ENCODE measurements around the gene WDR1.
A peak's percentile ranks its signal among the peaks of the same experiment; 100 is the strongest.

WDR1 gene

GRCh38 chr4:10121568-10122208, 5.1 kb upstream of the WDR1 start:
- Mint-ChIP-seq H3K36me3 (peaks cover 12% of the 10 kb centered on the region), H3K4me1 (peaks cover 20% of the 10 kb centered on the region), H3K27ac (no peak overlapping the region), H3K9me3 (no peaks in the 10 kb centered on the region), H3K4me3 (no peak overlapping the region)
- ATAC-seq: no peak
- DNase-seq (ENCODE audit: low spot score in 2 of 2): no peak

GRCh38 chr4:10120943-10121567, 4.5 kb upstream of the WDR1 start:
- Mint-ChIP-seq H3K36me3 (peaks cover 15% of the 10 kb centered on the region), H3K27ac (no peak overlapping the region), H3K9me3 (no peaks in the 10 kb centered on the region), H3K4me1 (peaks cover 21% of the 10 kb centered on the region), H3K4me3 (no peak overlapping the region)
- DNase-seq (ENCODE audit: low spot score in 2 of 2) (no peak), ATAC-seq (no peak)

- Mint-ChIP-seq H3K4me1 (peaks cover 31% of the 10 kb centered on the region), H3K4me3 (no peak overlapping the region), H3K36me3 (peaks cover 28% of the 10 kb centered on the region), H3K27ac (no peak overlapping the region), H3K9me3 (no peaks in the 10 kb centered on the region)
- no peak for DNase-seq (ENCODE audit: low spot score in 2 of 2)
- ATAC-seq: no peak
Measured at GRCh38 chr4:10119773-10120172, 3.2 kb upstream of the WDR1 start.

GRCh38 chr4:10119278-10119677, 2.7 kb upstream of the WDR1 start:
- no peaks in the 10 kb centered on the region for H3K9me3 Mint-ChIP-seq
- peaks cover 33% of the 10 kb centered on the region for H3K36me3 Mint-ChIP-seq
- ATAC-seq: no peak

DNA sequence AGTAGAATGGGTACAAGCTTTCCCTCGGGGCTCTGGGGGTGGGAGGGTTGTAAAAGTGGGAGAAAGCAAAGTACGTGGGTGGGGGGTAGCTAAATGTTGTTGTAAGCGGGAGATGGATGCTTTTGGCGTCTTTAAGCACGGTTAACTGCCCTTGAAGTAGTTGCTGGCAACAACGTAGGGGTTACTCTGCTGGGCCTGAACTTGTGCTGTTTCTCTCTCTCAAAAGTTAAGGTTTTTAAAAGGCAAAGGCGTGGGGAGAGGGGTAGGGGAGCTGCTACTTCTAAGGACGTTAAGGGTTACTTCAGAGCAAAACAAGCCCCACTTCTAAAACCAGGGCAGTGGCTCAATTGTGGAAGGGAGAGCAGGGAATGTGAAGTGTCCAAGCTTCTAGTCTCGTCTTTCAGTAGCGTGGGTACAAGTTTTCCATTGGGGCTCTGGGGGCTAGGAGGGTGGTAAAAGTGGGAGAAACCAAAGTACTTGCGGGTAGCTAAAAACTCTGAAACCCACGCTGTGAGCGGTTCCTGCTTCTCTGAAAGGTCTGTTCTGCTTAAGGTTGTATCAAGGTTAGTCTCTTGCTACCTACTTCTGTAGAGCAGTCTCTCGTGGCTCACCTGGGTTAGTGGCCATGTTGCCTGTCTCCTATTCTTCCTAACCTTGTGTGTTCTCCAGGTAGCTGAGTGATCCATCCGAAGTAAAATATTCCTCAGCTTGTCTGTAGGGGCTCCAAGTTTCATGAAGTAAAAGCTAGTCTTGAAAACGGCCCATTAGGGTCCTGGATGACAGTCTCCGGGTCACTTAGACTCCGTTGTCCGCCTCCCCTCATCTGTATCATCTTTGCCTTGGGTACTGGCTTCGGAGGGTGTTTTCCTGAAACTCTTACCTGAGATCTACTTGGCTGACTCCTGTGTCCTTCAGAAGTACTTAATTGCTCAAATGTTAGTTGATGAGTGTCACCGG, 1.7 kb upstream of the WDR1 start:
- DNase-seq (ENCODE audit: low spot score in 2 of 2) (no peak), ATAC-seq (no peak)
- Mint-ChIP-seq H3K9me3 (no peaks in the 10 kb centered on the region), H3K4me1 (peaks cover 44% of the 10 kb centered on the region), H3K4me3 (peak overlapping the region; percentile 96), H3K36me3 (peaks cover 42% of the 10 kb centered on the region), H3K27ac (peak overlapping the region; percentile 98)

More at GRCh38 chr4:10119278-10119677, 2.7 kb upstream of the WDR1 start:
- no peak overlapping the region for H3K4me3 Mint-ChIP-seq
- DNase-seq (ENCODE audit: low spot score in 2 of 2): no peak
- no peak overlapping the region for H3K27ac Mint-ChIP-seq
- peaks cover 35% of the 10 kb centered on the region for H3K4me1 Mint-ChIP-seq

GRCh38 chr4:10117359-10118047, 904 bp upstream of the WDR1 start:
- H3K36me3 Mint-ChIP-seq: peaks cover 50% of the 10 kb centered on the region
- DNase-seq (ENCODE audit: low spot score in 2 of 2): no peak
- H3K4me3 Mint-ChIP-seq: peak overlapping the region; percentile 96
- no peak for ATAC-seq
- H3K9me3 Mint-ChIP-seq: no peaks in the 10 kb centered on the region
- H3K4me1 Mint-ChIP-seq: peaks cover 53% of the 10 kb centered on the region
- peak overlapping the region; percentile 98 for H3K27ac Mint-ChIP-seq

DNA sequence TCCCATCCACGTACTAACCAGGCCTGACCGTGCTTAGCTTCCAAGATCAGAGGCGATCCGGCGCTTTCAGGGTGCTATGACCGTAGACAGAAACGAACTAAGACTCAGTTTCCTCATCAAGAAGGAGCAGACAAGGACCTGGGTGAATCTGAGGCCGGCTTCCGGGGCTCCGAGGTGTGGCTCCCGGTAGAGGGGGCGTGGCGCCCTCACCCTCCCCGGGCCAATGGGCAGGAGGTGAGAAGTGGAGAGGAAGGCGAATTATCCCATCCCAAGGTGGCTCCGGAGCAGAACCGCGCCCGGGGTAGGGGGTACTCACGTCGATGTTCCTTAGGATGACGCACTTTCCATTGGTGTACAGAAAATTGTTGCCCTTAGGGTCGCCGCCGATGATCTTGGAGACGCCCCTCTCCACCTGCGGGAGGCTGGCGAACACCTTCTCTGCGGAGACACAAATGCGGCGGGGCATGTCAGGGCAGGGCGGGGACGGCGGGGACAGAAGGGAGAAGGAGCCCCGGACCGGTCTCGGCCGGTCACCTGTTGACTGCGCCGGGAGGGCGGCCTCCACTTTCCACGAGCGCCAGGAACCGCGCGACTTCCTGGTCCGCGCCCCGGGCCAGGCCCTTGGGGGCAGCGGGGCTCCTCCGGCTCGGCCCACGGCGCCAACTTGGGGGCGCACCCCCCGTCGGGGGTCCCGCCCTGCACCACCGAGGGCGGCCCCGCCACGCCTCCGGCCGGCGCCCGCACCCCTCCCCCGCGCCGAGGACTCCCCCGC, 616 bp downstream of the WDR1 start:
- Mint-ChIP-seq H3K9me3 (no peaks in the 10 kb centered on the region), H3K4me3 (peak overlapping the region; percentile 96), H3K27ac (peak overlapping the region; percentile 96), H3K4me1 (peaks cover 68% of the 10 kb centered on the region), H3K36me3 (peaks cover 66% of the 10 kb centered on the region)
- DNase-seq (ENCODE audit: low spot score in 2 of 2) (peak in 1 of 2 donors; percentile 83), ATAC-seq (peak; percentile 70)

DNA sequence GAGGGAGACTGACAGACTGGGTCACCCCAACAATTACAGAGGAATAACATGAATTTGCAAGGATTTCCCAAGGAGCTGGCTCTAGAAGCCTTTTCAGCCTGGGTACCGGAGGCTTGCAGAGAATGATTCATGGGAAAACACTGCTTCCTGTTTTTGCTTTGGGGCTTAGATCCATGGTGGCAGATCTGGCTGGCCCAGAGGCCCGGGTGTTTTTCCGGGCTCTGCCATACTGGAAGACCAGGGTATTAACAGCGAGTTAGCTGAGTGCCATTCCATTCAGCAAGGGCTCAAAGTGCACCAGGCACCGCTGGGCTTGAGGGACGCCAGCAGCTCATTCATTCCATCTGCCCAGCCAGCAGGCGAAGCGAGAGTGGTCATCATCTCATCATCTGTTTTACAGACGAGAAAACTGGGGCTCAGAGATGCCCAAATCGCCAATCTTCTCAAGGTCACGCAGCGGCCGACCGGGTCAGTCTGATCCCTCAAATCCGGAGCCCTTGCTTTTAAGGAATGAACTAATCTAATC, 1.3 kb downstream of the WDR1 start:
- no peak for ATAC-seq
- H3K9me3 Mint-ChIP-seq: no peaks in the 10 kb centered on the region
- peak overlapping the region; percentile 96 for H3K4me3 Mint-ChIP-seq
- peaks cover 72% of the 10 kb centered on the region for H3K36me3 Mint-ChIP-seq
- H3K4me1 Mint-ChIP-seq: peaks cover 74% of the 10 kb centered on the region
- DNase-seq (ENCODE audit: low spot score in 2 of 2): no peak
- H3K27ac Mint-ChIP-seq: peak overlapping the region; percentile 96

DNA sequence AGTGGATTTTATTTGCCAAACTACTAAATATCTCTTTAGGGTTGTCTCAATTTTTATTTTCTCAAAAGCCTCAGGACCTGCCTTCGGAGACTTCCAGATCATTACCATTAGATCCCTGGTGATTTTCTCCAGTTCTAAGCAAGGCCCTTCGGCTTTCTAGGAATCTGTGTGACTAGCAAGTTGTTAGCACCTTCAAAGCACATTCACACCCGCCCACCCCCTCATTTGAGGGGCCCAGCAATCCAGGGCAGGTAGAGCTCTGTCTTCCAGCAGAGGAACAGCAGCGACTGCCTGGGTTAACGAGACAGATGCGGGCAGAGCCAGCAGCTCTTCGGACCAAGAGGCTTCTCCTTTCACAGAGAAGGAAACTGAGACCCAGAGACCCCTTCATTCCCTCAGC, 2.0 kb downstream of the WDR1 start:
- H3K36me3 Mint-ChIP-seq: peaks cover 79% of the 10 kb centered on the region
- ATAC-seq: no peak
- H3K4me1 Mint-ChIP-seq: peaks cover 82% of the 10 kb centered on the region
- no peaks in the 10 kb centered on the region for H3K9me3 Mint-ChIP-seq
- peak overlapping the region; percentile 96 for H3K4me3 Mint-ChIP-seq
- no peak for DNase-seq (ENCODE audit: low spot score in 2 of 2)
- peak overlapping the region; percentile 96 for H3K27ac Mint-ChIP-seq

DNA sequence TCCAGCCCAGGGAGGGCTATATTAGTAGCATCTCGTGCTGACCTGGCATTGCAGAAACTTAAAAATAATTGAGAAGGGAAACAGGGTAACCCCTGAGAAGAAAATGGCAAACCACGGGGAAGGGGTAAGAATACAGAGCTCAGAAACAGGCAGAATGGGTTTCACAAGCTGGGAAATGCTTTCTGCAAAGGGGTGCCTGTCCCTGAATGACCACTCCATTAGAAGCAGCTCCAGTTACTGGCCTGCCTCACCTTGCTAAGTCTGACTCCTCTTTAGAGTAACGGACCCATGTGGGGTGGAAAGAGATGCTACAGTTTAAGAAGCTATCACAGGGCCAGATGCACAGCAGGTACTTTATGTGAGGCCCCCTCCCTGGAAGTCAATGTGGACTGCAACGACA, 2.5 kb downstream of the WDR1 start:
- Mint-ChIP-seq H3K4me1 (peaks cover 86% of the 10 kb centered on the region), H3K4me3 (peak overlapping the region; percentile 96), H3K27ac (peak overlapping the region; percentile 96), H3K36me3 (peaks cover 84% of the 10 kb centered on the region), H3K9me3 (no peaks in the 10 kb centered on the region)
- DNase-seq (ENCODE audit: low spot score in 2 of 2) (no peak), ATAC-seq (no peak)

DNA sequence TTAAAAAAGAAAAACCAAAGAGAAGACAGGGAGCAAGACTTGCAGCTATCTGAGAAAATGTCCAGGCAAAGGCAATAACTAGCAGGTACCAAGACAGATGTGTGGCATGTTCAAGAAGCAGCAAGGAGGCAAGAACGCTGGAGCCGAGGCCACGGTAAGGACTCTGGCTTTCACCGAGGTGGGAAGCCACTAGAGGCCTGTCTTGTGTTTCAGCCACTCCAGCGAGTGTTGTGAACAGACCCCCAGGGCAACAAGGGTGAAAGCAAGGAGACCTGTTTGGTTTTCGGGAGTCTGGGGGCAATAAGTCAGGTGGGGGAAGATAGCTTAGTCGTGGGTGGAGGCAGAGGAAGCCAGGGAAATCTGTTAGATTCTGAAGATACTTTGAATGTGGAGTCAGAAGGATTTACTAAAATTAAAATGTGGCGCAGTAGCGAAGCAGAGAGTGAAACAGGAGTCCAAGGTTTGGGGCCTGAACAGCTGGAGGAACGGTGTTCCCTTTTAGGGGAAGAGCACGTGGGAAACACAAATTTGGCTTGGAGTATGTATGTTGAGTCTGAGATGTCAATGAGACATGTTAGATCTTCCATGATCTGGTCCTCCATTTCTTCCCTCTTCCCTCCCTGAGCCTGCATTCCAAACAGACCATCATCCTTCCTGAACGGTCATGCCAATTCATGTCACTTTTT, 3.1 kb downstream of the WDR1 start:
- no peak for ATAC-seq
- Mint-ChIP-seq H3K4me1 (peaks cover 91% of the 10 kb centered on the region), H3K9me3 (no peaks in the 10 kb centered on the region), H3K4me3 (peak overlapping the region; percentile 96), H3K27ac (peak overlapping the region; percentile 96), H3K36me3 (peaks cover 90% of the 10 kb centered on the region)
- DNase-seq (ENCODE audit: low spot score in 2 of 2): no peak

GRCh38 chr4:10112658-10113284, 3.8 kb downstream of the WDR1 start:
- Mint-ChIP-seq H3K4me1 (peaks cover 91% of the 10 kb centered on the region), H3K4me3 (peak overlapping the region; percentile 96), H3K9me3 (no peaks in the 10 kb centered on the region), H3K36me3 (peaks cover 97% of the 10 kb centered on the region), H3K27ac (peak overlapping the region; percentile 96)
- no peak for DNase-seq (ENCODE audit: low spot score in 2 of 2)
- no peak for ATAC-seq

GRCh38 chr4:10111067-10111801, 5.4 kb downstream of the WDR1 start:
- DNase-seq (ENCODE audit: low spot score in 2 of 2): no peak
- no peak for ATAC-seq
- H3K9me3 Mint-ChIP-seq: no peaks in the 10 kb centered on the region
- peak overlapping the region; percentile 96 for H3K27ac Mint-ChIP-seq
- peak overlapping the region; percentile 83 for H3K4me3 Mint-ChIP-seq
- H3K4me1 Mint-ChIP-seq: peaks cover 95% of the 10 kb centered on the region
- H3K36me3 Mint-ChIP-seq: peaks cover 100% of the 10 kb centered on the region

All from stimulated activated effector memory CD8-positive, alpha-beta T cell treated with anti-CD3 and anti-CD28 coated beads, Interleukin-12 subunit alpha, Interleukin-12 subunit beta, amount 100 ng/mL, for 72 hours (primary cell).